NCI-H2081 treated with DMSO at 0.1 percent for 48 hours (cell line): ENCODE data around the gene SMYD3.
A peak's percentile ranks its signal among the peaks of the same experiment; 100 is the strongest.

Source experiments
- DNase-seq: peaks from one replicate; lab custom pipeline; 2025; lab: John Stamatoyannopoulos, UW

The SMYD3 gene

DNA sequence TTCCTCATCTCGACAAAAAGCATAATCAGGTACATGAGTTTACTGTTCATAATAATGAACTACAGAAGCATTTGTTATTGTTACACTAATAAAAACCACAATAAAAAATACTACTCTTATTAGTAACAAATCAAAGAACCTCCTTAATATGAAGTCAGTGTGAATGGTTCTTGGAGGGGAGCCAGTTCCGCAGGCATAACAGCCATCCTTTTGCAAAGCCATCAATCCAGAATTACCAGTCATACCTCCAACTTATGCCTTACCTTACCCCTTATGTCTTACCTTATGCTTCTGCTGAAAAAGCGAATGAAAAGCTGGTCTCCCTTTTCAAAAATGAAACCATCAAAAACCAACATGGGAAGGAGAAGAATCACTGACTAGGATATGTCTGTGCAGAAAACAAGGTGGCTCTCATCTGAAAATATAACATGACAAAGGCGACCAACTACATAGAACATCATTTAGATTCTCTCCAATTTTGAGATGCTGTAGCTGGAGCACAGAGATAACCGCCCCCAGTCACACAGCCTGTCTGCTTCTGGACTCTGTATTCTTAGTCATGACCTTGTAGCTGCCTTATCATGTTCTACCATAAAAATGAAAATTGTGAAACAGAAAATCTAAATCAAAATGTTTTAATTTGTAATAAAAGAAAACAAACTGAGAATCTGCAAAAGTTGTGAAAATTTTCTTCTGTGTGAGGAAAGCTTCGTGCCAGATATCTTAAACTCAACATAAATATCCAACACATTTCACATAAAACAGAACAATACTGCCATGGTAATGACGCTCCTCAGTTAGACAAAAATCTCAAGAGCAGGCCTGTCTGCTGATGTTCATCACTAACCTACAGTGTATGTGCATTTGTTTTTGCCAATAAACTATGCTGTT, 438.2 kb downstream of the SMYD3 start:
- no peak for DNase-seq

DNA sequence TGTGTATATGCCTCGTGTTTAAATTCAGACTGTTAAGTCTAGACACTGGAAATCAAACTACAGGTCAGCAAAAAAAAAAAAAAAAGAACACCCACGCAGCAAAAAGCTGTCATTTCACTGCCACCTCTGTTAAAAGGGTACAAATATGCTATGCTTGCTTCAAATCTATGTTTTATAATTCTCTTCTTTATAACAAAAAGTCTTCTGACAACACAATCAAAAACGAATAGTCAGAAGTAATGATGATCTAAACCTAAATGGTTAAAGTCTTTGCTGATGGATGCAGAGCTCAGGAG, 438.9 kb downstream of the SMYD3 start:
- DNase-seq: no peak

DNA sequence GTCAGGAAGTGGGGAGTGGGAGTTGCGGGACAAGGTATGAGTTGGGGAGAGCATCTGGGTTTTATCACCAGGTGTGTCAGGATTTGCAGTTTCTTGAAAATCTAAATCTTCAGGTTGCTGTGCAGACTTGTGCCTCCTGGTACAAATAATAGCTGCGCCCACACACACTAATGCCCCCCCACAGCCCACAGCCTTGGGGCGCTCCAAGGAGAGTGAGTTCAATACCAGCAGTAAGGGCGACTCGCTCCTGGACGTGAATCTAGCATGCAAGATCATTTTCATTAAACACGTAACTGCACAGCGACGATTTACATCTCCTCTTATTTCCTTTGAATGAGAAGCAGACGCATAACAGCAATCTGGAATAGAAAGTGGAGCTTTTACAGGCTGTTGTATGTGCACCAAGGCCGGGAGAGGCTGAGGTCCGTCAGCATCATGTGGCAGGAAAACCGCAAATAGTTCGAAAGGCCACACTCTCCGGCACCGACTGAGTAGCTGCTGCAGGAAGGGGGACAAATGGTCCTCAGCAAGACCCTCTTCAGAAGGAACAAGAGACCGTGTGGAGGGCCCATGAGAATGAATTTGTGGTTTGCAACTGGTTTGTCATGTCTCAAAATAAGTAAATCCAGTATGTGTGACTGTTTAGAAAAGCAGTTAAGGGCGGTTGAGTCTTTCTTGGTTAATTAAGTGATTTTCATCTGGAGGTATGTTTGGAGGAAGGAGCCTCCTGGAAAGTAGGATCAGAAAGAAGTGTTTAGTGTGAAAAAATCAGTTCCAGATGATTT, 439.5 kb downstream of the SMYD3 start:
- no peak for DNase-seq

DNA sequence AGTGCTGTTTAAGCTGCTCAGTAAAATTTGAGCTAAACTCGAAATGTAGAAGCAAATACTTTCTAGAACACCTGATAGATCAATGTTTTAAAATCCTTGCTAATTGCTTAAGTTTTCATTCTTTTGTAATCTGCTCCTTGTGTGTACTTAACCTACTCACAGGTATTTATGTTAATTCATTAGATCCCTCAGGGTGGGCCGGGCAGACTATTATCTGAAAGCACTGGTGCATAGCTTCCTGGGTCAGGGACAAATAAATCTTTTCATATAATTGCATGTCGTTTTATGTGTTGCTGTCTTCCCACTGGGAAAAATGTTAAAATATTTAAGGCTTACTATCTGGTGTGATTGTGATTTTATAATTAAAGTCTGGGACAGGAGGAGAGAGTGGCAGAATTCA, 440.5 kb downstream of the SMYD3 start:
- no peak for DNase-seq

DNA sequence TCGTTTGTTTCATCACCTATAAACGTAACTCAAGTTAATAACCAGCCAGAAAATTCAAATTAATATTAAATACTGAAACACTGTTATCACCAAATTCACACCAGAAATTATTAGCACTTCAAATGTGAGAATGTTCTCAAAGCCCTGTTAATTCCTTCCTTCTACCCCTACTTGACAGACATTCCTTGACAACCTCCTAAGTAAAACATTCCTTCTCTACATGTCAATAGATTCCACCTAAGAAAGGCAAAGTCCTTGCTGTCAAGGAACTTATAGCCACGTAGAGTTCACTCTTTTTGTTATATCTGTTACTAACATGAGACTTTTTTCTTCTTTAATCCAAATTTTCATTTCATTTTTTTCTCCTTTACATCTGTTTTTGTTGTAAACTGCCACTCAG, 441.5 kb downstream of the SMYD3 start:
- DNase-seq: no peak

DNA sequence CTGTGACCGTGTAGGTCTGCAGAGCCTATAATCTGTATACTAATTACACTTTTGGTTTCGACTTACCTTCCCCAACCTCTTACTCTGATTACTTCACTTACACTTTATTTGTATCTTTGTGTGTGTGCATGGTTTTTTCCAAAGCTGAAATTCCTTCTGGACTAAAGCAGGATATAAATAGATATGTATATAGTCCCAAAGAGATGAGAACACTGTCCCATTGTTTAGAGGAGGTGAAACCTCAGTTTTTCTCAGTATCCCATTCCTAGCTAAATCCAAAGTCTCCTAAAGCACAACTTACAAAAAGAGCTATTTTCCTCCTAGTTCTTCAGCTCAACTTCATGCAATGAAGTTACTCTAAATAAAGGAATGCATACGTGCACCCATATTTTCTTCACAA, 442.2 kb downstream of the SMYD3 start:
- DNase-seq: no peak

DNA sequence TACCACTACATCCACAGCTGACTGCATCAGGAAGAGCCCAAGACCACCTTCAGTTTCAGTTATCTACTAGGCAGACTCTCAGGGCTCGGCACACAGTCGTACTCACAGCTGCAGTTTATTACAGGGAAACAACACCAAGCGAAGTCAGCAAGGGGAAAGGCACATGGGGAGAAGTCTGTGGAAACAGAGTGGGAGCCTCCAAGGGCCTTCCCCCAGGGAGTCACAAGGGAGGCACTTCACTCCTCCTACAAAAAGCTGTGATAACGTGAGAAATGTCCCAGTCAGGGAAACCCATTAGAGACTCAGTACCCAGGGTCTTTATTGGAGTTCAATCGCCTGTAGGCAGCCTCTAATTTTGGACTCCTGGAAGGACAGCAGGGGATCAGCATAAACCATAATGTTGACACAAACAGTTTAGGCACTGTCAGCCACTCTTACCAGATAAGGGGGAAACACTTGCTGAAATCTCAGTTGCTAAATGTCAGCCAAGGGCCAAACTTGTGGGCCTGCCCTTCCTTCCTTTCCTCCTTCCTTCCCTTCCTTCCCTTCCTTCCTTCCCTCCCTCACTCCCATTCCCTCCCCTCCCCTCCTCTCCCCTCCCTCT, 444.0 kb downstream of the SMYD3 start:
- DNase-seq: no peak

DNA sequence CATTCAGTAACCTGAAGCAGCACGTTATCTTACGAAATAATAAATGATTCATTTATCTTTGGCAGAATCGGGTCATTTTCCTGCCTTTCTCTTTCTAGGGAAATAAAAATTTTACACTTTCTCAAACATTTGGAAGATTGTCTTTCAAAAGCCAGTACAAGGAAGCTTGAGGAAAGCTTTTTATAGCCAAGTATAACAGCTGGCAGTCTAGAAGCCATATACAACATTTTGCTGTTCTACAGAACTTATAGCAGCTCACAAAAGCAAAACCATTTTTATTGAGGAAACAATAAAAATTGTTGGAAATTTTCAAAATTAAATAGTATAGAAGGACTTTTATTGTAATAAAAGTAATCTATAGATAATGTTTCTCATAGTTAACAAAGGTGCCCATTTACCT, 448.6 kb downstream of the SMYD3 start:
- no peak for DNase-seq

DNA sequence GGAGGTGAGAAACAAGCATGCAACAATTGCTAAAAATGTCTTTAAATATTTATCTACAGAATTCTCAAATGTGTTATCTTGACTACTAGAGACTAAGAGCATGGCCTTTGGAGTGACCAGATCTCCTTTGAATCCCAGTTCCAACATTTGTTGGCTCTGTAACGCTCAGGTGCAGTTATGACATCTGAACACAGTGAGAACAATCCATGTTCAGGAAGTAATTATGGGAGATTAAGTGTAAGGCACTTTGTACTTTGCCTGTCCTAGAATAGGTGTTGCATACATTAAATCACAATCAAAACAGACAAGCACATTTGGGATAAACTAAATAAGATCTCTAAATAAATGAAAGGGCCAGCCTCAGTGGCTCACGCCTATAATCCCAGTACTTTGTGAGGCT, 454.5 kb downstream of the SMYD3 start:
- no peak for DNase-seq

DNA sequence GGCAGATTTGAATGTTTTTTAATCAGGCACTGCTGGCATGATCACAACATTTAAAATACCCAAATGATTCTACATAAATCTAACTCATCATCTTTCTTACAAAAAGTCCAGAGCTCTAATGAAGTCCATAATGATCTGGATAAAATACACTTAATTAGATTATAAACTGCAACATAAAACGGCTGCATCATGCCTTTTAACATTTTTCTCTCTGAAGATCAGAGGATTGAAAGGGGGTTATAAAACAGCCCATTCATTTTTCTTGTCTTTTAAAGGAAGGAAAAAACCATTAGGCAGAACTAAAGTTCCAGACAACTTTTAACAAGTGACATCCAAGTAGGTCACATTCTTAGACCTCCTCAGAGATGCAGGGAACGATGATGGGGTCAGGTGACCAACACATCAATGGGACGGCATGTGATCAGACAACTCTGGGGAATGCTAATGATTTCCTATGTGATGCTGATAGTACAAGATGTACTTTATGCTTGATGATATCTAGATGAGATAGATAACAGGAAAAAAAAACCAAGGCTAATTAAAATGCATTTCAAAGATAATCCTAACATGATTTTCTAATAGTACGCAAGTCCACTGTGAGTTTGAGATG, 455.1 kb downstream of the SMYD3 start:
- DNase-seq: no peak

DNA sequence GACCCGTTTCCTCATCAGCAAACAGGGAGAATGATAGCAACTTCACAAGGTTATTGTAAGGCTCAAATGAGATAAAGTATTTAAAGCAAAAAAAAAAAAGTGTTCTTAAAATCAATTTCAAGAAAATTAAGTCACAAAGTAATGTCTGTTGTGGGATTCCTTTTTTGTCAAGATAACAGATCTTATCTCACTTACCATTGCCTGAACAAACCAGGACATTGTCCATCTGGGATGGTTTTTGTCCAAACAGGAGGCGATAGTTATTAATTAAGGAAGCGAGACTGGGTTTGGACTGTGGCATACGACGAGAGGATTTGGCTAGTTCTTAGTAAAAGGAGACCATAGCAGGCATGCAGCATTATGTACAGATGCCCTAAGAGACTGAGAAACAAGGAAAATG, 458.4 kb downstream of the SMYD3 start:
- DNase-seq: no peak

DNA sequence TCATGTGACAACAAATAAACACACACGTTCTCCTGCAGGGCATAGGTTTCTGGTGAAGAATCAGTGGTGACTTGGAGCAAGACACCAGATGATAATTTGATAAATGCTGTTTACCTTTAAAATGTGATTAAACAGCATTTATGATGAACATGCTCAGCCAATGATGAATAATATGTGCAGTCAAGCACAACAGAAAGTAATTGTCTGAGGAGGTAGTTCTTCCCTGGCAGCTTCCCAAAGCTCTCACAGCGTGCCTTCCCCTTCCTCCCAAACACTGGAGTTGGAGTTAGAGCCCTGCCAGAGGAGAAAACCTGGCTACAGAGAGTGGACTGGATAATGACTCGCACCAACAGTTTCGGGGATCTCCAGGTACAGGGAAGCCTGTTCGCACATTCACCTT, 463.5 kb downstream of the SMYD3 start:
- peak; percentile 44 for DNase-seq

DNA sequence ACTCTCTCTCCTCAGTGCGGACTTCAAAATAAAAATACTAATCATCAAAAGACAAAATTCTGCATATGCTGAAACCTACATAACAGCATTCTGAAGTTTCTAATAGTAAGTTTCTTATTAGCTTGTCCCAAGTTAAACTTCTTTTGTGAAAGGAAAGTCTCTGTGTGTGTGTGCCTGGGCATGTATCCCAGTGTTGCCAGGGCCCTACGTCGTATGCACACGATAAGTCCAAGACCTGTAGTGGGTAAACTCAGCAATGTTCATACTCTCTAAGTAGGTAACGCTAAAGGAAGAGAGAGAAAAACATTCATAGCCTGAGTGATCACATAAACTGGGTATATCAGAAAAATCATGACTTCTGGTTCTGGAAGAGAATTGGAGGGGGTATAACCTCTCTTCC, 465.7 kb downstream of the SMYD3 start:
- DNase-seq: no peak

DNA sequence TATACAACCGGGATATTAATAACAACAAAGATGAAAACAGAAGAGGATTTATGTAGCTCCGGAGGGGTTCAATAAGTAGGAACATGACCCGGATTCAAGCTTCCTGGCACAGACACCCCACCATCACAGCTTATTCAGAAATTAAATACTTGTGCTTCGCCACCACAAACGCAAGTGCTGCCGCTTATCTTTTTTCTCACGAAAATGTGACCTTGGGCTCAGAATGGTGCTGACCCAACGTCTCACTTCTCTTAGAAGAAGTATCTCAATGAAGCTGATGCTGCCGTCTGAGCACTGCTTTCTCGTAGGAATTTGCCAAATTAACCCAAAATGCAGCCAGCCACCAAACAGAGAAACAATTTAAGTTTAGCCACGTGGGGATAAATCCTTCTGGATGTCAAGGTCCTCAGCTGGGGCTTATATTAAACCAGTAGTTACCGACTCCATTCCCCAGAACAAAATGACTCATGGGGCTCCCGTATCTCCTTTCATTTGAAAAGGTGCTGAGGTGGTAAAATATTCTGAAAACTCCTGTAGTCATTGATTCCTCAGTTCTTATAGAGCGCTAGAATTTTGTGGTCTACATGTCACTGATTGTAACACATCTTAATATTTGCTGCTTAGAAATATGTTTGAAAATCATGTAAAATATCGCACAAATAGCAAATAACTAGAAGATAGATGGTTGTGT, 466.7 kb downstream of the SMYD3 start:
- DNase-seq: no peak

DNA sequence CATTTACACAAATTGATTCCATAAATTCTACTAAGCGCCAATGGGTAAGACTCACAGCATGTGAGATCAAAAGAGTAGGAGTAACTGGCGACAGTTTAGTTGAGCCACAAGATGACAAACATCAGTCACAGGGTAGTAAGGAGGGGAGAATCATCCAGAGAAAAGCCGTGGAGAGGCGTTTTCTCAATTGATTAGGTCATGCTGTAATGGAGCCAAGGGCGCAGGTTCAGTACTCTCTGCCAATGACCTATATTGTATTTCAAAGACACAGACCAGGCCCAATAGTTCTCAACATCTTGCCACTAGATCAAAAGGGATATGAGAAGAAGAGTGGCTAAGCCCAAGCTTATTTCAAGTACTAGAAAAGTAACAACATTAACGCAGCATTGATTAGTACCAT, 467.5 kb downstream of the SMYD3 start:
- no peak for DNase-seq

DNA sequence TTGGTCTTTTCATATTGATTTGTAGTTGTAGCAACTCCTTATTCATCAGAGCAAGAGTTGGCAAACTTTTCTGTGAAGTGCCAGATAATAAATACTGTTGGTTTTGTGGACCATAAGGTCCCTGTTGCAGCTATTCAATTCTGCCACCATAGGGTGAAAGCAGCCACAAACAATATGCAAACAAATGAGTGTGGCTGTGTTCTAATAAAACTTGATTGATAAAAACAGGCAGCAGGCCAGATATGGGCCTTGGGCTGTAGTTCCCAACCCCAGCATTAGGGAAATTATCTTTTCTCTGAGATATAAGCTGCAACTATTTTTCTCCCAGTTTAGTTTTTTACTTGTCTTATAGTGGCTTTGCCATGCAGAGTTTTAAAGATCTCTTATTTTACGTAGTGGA, 469.2 kb downstream of the SMYD3 start:
- no peak for DNase-seq

DNA sequence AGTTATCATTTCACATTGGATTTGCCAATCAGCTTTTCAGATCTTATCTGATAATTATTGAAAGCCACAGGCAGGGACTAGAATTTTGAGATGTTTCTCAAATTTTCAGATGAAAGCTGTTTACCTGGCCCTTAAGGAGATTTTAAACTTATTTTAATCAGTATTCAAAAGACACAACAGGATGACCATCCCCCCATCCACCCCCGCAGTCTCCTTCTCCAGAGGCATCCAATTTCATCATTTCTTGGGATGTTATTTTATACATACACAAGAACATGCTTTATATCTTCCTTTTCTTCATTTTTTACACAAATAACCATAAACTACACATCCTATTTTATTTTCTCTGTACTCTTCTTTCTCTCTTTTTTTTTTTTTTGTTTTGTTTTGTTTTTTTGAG, 470.9 kb downstream of the SMYD3 start:
- no peak for DNase-seq

DNA sequence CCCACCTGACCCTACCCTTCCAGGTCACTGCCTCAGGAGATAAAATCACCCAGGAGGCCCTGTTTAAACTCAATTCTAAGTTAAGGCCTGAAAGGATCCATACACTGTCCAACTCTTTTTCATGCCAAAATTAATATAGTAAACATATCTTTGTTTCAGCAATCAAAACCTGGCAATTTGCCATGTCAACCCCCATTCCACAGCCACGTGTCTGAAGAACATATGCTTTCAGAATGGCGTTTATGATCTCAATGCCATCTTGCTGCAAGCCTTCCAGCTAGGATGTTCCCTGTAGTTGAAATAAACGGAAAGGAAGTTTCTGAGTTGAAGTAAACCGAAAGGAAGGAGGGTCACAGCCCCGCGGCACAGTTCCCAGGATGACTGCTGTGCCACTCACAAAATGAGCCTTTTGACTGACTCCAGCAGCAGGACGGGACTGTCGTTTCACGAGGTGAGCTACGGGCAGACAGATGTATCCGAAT, 472.0 kb downstream of the SMYD3 start:
- DNase-seq: no peak

DNA sequence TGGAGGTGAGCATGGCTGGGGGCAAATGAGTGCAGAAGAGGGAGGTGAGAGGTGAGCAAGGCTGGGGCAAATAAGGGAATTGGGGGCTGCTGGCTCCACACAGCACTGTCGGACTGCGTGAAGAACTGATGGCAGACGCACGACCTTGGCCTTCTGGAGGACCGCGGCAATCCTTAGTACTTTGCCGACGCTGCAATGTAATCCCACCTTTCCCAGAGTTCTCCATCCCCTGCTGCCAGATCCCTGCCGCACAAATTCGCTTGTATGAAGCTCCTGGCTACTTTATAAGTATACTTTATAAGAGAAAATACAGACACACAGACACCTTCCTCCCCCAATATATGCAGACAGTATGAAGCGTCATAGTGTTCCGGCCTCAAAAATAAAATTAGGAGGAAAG, 472.4 kb downstream of the SMYD3 start:
- DNase-seq: no peak

DNA sequence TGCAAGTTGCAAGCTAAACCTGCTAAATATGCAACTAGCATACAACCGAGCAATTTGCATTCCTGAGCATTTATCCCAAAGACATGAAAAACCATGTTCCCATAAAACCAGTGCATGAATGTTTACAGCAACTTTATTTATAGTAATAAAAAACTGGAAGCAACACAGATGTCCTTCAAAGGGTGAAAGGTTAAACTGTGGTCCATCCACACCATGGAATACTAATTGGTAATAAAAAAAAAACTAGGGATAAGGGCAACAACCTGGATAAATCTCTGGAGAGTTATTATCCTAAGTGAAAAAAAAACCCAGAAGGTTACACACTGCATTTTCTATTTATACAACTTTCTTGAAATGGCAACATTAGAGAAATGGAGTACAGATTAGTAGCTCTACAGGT, 474.1 kb downstream of the SMYD3 start:
- no peak for DNase-seq

DNA sequence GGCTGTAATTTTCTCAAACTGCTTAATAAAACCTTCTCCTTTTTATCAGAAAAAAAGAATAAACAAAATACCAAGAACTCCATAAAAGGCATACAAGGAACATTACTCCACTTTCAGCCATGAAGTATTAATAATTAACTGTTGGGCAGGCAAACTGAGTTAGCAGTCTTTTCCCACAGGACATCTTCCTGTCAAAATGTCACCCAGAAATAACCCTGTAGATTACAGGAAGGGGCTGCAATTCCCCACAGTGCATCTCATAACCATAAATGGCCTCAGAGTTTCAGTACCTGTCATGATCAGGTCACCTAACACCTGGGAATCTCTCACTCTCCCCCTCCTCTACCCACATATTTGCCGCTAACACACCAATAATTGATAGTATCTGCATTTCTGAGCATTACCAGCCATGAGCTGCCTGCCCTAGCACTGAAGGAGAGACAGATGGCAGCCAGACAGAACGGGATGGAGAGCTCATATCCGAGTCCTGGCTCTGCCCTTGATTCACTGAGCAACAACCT, 475.0 kb downstream of the SMYD3 start:
- DNase-seq: no peak

DNA sequence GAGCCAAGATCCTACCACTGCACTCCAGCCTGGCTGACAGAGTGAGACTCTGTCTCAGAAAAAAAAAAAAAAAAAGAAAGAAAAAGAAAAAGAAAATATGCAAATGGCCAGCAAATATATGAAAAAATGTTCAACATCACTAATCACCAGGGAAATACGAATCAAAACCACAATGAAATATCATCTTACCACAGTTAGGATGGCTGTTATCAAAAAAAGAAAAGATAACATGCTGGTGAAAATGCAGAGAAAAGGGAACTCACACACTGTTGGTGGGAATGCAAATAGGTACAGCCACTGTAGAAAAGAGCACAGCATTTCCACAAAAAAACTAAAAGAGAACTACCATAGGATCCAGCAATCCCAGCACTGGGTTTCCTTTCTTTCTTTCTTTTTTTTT, 477.5 kb downstream of the SMYD3 start:
- no peak for DNase-seq
